Measurements from ENCODE around the gene HDAC4.

DNA sequence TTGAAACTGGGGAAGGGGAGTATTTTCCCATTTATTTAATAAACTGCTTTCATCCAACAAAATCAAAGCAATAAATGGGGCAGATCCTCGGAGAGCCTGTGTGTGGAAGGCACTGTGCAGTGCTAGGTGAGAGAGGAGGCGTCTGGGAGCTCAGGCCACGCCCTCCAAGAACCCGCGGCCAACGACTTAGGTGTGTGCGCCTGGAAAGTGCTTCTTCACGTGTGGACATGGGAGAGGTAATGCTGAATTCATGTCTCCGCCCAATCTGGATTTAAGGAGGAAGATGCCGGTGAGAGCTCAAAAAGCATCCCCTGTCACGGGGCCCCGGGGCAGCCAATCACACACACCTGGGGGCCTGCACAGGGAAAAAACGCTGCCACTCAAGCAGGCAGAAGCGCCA, 77.4 kb downstream of the HDAC4 start:
- TF ChIP-seq, protein P1, sequence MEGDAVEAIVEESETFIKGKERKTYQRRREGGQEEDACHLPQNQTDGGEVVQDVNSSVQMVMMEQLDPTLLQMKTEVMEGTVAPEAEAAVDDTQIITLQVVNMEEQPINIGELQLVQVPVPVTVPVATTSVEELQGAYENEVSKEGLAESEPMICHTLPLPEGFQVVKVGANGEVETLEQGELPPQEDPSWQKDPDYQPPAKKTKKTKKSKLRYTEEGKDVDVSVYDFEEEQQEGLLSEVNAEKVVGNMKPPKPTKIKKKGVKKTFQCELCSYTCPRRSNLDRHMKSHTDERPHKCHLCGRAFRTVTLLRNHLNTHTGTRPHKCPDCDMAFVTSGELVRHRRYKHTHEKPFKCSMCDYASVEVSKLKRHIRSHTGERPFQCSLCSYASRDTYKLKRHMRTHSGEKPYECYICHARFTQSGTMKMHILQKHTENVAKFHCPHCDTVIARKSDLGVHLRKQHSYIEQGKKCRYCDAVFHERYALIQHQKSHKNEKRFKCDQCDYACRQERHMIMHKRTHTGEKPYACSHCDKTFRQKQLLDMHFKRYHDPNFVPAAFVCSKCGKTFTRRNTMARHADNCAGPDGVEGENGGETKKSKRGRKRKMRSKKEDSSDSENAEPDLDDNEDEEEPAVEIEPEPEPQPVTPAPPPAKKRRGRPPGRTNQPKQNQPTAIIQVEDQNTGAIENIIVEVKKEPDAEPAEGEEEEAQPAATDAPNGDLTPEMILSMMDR (IDR thresholded peaks at IDR 0.05) = no peak
- no peak for TF ChIP-seq EP300 (IDR thresholded peaks at IDR 0.05)

Data from tibial nerve (tissue), 4 donors.